ENCODE measurements around the gene TAF4B. TPM values are rescaled to one million over a fixed set of nuclear protein-coding genes. Genes with fewer than 3 reads are reported as not detected.
A peak's percentile ranks its signal among the peaks of the same experiment; 100 is the strongest.

The TAF4B gene
- total and polyA plus RNA-seq, 2 of the 8 experiments (the other 6 are each of a cell fraction or from before 2014, with no cell fraction given): 9.3 to 19.8 TPM

DNA sequence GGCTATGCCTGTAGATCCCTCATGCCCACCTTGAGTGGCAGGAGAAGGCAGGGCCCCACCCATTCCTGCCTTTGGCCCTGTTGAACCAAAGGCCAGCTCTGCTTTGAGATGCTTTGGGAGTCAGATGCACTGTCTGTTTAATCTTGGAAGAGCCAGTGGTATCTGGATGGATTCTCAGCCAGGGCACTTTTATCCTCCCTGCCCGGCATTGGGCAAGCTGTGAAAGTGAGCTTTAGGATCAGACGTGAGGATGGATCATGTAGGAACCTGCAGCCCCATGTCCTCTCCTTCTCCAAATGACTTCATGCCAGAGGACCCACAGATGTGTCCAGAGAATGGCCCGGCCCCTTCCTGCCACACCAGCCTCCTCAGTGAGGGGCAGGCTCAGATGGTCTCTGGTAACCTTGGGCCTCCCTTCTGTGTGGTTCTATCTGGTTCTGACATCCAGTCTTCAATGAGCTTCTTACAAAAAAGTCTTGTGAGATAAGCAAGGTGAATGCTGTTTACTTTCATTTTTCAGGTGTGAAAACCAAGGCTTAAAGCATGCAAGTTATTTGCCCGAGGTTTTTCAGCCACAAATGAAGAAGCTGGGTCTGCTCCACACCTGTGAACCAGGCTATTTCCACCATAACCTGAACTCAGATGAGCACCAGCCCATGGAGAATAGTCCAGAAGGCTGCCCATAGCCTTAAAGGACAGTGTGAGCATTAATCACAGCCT, 198.3 kb downstream of the TAF4B start:
- FAIRE-seq (no peak), DNase-seq (ENCODE audit: low read depth in 1 of 2, low spot score in 2 of 2) (peak in 1 of 2 experiments; percentile 14)
- Histone ChIP-seq H3K23me2 (ENCODE audit: low read depth, low read length) (no peaks in the 10 kb centered on the region), H4K91ac (replicated peaks; ENCODE audit: insufficient read length, low read length) (no peak overlapping the region), H2BK5ac (ENCODE audit: low read depth, low read length) (no peak overlapping the region), H4K8ac (ENCODE audit: extremely low read depth, insufficient read depth, low read length) (peak overlapping the region; percentile 79), H3K18ac (ENCODE audit: extremely low read depth, low read length) (no peak overlapping the region), H3K27ac (ENCODE audit: low read depth, low read length) (no peak overlapping the region), H3K56ac (replicated peaks; ENCODE audit: insufficient read length, low read depth, low read length) (no peak overlapping the region), H3K36me3 (ENCODE audit: control insufficient read depth in 2 of 4, insufficient read depth in 4 of 4, low read length in 3 of 4) (no peaks in the 10 kb centered on the region), H3K4me1 (replicated peaks in 1 of 4; ENCODE audit: control insufficient read depth in 3 of 4, insufficient read depth in 4 of 4, low read length in 3 of 4) (peaks cover 0 to 2% (median under 1%) of the 10 kb centered on the region in 4 experiments; a peak in 1 of 7 replicates), H2AFZ (ENCODE audit: low read length) (no peak overlapping the region), H2BK120ac (replicated peaks; ENCODE audit: low read depth, low read length) (no peak overlapping the region), H3K23ac (ENCODE audit: insufficient read length) (no peak overlapping the region), H2BK12ac (ENCODE audit: low read depth, low read length) (no peak overlapping the region), H2BK15ac (ENCODE audit: low read length) (0 out of 2 replicates have a peak overlapping the region, but pooled peaks have one; percentile 10), H4K20me1 (replicated peaks in 1 of 2; ENCODE audit: control insufficient read depth in 1 of 2, insufficient read depth in 2 of 2, low read length in 2 of 2) (no peaks in the 10 kb centered on the region), H3K9me3 (ENCODE audit: insufficient read depth in 2 of 2, low read depth in 1 of 2, low read length in 1 of 2) (no peaks in the 10 kb centered on the region), H3K79me2 (ENCODE audit: control insufficient read depth in 1 of 2, insufficient read depth in 2 of 2, low read length in 2 of 2) (no peaks in the 10 kb centered on the region), H3K79me1 (ENCODE audit: low read depth, low read length) (no peaks in the 10 kb centered on the region), H3K4me2 (ENCODE audit: insufficient read depth in 1 of 2, low read depth in 2 of 2, low read length in 2 of 2) (no peak overlapping the region), H3K4ac (replicated peaks; ENCODE audit: insufficient read length, low read depth, low read length) (no peak overlapping the region), H3K27me3 (replicated peaks in 1 of 4; ENCODE audit: control insufficient read depth in 3 of 4, extremely low read depth in 1 of 4, insufficient read depth in 3 of 4, low read length in 3 of 4) (no peaks in the 10 kb centered on the region), H2BK20ac (ENCODE audit: low read length) (no peak overlapping the region), H4K5ac (ENCODE audit: insufficient read length, low read depth, low read length) (no peak overlapping the region), H2AK5ac (ENCODE audit: low read depth, low read length) (no peak overlapping the region), H3K4me3 (ENCODE audit: extremely low read depth in 1 of 4, insufficient read depth in 2 of 4, low read depth in 3 of 4, low read length in 4 of 4) (no peak overlapping the region), H3K14ac (ENCODE audit: insufficient read length) (no peak overlapping the region), H3K9ac (replicated peaks in 1 of 4; ENCODE audit: extremely low read depth in 1 of 4, low read depth in 3 of 4, low read length in 3 of 4) (no peak overlapping the region)
- WGBS, 2 experiments (ENCODE audit: extremely low coverage in 1 of 2, insufficient coverage in 1 of 2, insufficient read length in 1 of 2, insufficient replicate concordance in 2 of 2, low coverage in 1 of 2, low lambda C conversion rate in 2 of 2, missing lambda C conversion rate in 1 of 2): 94% methylated on average over 4 of the region's 4 CpGs; no CpG with 5 or more reads in 1 of the 2 experiments
- TF ChIP-seq RFX5 (IDR thresholded peaks at IDR 0.05; ENCODE audit: borderline replicate concordance, low read depth, low read length) (no peak), TBP (IDR thresholded peaks at IDR 0.05; ENCODE audit: low read depth, low read length) (no peak)
- ChIA-PET POLR2A (ENCODE audit: partially characterized antibody) (no interaction called here), CTCF (ENCODE audit: partially characterized antibody) (interaction anchor here (2.1 kb wide), 1 partner anchor 41 kb away, joined by 7 read pairs; no protein-coding TSS in a partner anchor)
